Cardiac muscle cell (in vitro differentiated cells and primary cell): ENCODE results near the gene ZBTB43. TPM values are rescaled to one million over a fixed set of nuclear protein-coding genes. Genes with fewer than 3 reads are reported as not detected.
A peak's percentile ranks its signal among the peaks of the same experiment; 100 is the strongest.

Experiments used
- DNase-seq, 2 donors: peaks; one replicate each; pipeline versions ENCODE4 v3.0.0 to v3.0.0-alpha.2; 2010 to 2017; ENCODE audit warnings: low read depth in 1 of 2, low spot score in 1 of 2
- H3K27ac ChIP-seq: fragments of 200-600 bp; sonication (generic); 2 replicates; pipeline ENCODE4 v1.5.1; 2016
- H3K27me3 ChIP-seq: fragments of 200-600 bp; sonication (generic); 2 replicates; pipeline ENCODE4 v1.6.0; 2016; ENCODE audit warnings: control low read depth
- H3K36me3 ChIP-seq: fragments of 200-600 bp; sonication (generic); 2 replicates; pipeline ENCODE4 v1.5.1; 2016; ENCODE audit warnings: control low read depth
- H3K4me1 ChIP-seq: fragments of 200-600 bp; sonication (generic); 2 replicates; pipeline ENCODE4 v1.8.1; 2017; ENCODE audit warnings: low read depth, mild to moderate bottlenecking, mixed run types
- H3K4me3 ChIP-seq: fragments of 200-600 bp; sonication (generic); 2 replicates; pipeline ENCODE4 v1.5.1; 2016; ENCODE audit warnings: mild to moderate bottlenecking
- H3K9me3 ChIP-seq: fragments of 200-600 bp; sonication (generic); 2 replicates; pipeline ENCODE4 v1.5.1; 2017; ENCODE audit warnings: low read depth, mild to moderate bottlenecking, control low read depth
- CTCF ChIP-seq: IDR thresholded peaks from 2 replicates; pipeline ENCODE4 v1.5.1; 2012; ENCODE audit warnings: low read depth, mild to moderate bottlenecking, low read length
- polyA plus RNA-seq: library from polyadenylated mRNA; unstranded; fragments of >200 nt; fragmentation: Nextera tagmentation; extraction: Ambion mirVana; gene quantifications from 2 replicates; pipeline ENCODE4 v1.2.1, GENCODE V29; 2016
- total RNA-seq: library from RNA; depleted of rRNA; stranded (reverse); fragments of >200 nt; gene quantifications from 2 replicates; pipeline ENCODE4 v1.2.3, GENCODE V29; 2016

ZBTB43 gene
- total and polyA plus RNA-seq, 2 experiments from 2014 or later: 17.6 to 18.6 TPM

- peak overlapping the region; percentile 95 for H3K27ac ChIP-seq
- peak in 1 of 2 donors; percentile 70 for DNase-seq
- TF ChIP-seq CTCF: no peak
- peaks cover 17% of the 10 kb centered on the region for H3K4me1 ChIP-seq
- peaks cover 7% of the 10 kb centered on the region for H3K36me3 ChIP-seq
- H3K27me3 ChIP-seq: no peaks in the 10 kb centered on the region
- peak overlapping the region; percentile 99 for H3K4me3 ChIP-seq
- no peaks in the 10 kb centered on the region for H3K9me3 ChIP-seq
Observed at GRCh38 chr9:126861707-126862103, 56.9 kb downstream of the ZBTB43 start.

- H3K4me3 ChIP-seq: peak overlapping the region; percentile 99
- H3K27me3 ChIP-seq: no peaks in the 10 kb centered on the region
- peaks cover 7% of the 10 kb centered on the region for H3K36me3 ChIP-seq
- H3K4me1 ChIP-seq: peaks cover 17% of the 10 kb centered on the region
- peak overlapping the region; percentile 13 for H3K27ac ChIP-seq
- DNase-seq: no peak
- TF ChIP-seq CTCF: no peak
- no peaks in the 10 kb centered on the region for H3K9me3 ChIP-seq
Observed at GRCh38 chr9:126862104-126862761, 57.4 kb downstream of the ZBTB43 start.

- TF ChIP-seq CTCF: no peak
- DNase-seq: no peak
Observed at GRCh38 chr9:126864771-126865170, 59.9 kb downstream of the ZBTB43 start.

GRCh38 chr9:126869368-126869767 is 64.5 kb downstream of the ZBTB43 start:
- DNase-seq: no peak
- Histone ChIP-seq H3K4me1 (peaks cover 3% of the 10 kb centered on the region), H3K27me3 (no peaks in the 10 kb centered on the region), H3K4me3 (no peak overlapping the region), H3K27ac (no peak overlapping the region), H3K9me3 (no peaks in the 10 kb centered on the region), H3K36me3 (no peaks in the 10 kb centered on the region)
- TF ChIP-seq CTCF: no peak

More at GRCh38 chr9:126864771-126865170, 59.9 kb downstream of the ZBTB43 start:
- no peak overlapping the region for H3K4me3 ChIP-seq
- peaks cover 17% of the 10 kb centered on the region for H3K4me1 ChIP-seq
- no peaks in the 10 kb centered on the region for H3K9me3 ChIP-seq
- no peak overlapping the region for H3K27ac ChIP-seq
- no peaks in the 10 kb centered on the region for H3K27me3 ChIP-seq
- peaks cover 7% of the 10 kb centered on the region for H3K36me3 ChIP-seq

- no peak overlapping the region for H3K4me3 ChIP-seq
- no peak for DNase-seq
- peaks cover 8% of the 10 kb centered on the region for H3K4me1 ChIP-seq
- no peaks in the 10 kb centered on the region for H3K36me3 ChIP-seq
- H3K27ac ChIP-seq: peak overlapping the region; percentile 75
- H3K9me3 ChIP-seq: no peaks in the 10 kb centered on the region
- H3K27me3 ChIP-seq: no peaks in the 10 kb centered on the region
- TF ChIP-seq CTCF: no peak
Observed at GRCh38 chr9:126872516-126872915, 67.7 kb downstream of the ZBTB43 start.
